KBM-7 (cell line): ENCODE measurements around the gene RANBP3L.
"Not testable (repeated sequence)": the region's sequence is repeated elsewhere in the genome, so short reads cannot be mapped to it uniquely, and the experiment has no call there.

Source experiments
- DNase-seq: peaks from one replicate; pipeline ENCODE4 v3.0.0-alpha.2; 2015
- in situ Hi-C: fragments of 300-500 bp; cut with MboI; formaldehyde crosslinking; loops from 2 replicates; pipeline ENCODE4 v1.14.3; 2020; ENCODE audit warnings: low sequenced_read_pairs, low pct_unique_long_range_greater_than_20kb, mixed read lengths

The RANBP3L gene

GRCh38 chr5:36217988-36218387, 83.7 kb downstream of the RANBP3L start:
- in situ Hi-C loops: no loop called here
- DNase-seq: no peak

GRCh38 chr5:36217567-36217966, 84.1 kb downstream of the RANBP3L start:
- no peak for DNase-seq
- in situ Hi-C loops: no loop called here

GRCh38 chr5:36215910-36216309, 85.8 kb downstream of the RANBP3L start:
- in situ Hi-C loops: no loop called here
- DNase-seq: no peak

- in situ Hi-C loops: no loop called here
- no peak for DNase-seq
Observed at GRCh38 chr5:36214436-36214835, 87.3 kb downstream of the RANBP3L start.

- in situ Hi-C loops: no loop called here
- DNase-seq: no peak
Observed at GRCh38 chr5:36209664-36210063, 92.0 kb downstream of the RANBP3L start.

- in situ Hi-C loops: no loop called here
- no peak for DNase-seq
Observed at GRCh38 chr5:36208786-36209185, 92.9 kb downstream of the RANBP3L start.

- in situ Hi-C loops: no loop called here
- DNase-seq: no peak
Observed at GRCh38 chr5:36206913-36207312, 94.8 kb downstream of the RANBP3L start.

- in situ Hi-C loops: no loop called here
- DNase-seq: no peak
Observed at GRCh38 chr5:36205329-36205728, 96.4 kb downstream of the RANBP3L start.

GRCh38 chr5:36202521-36202961, 99.2 kb downstream of the RANBP3L start:
- no peak for DNase-seq
- in situ Hi-C loops: no loop called here

GRCh38 chr5:36200513-36200912, 101.2 kb downstream of the RANBP3L start:
- in situ Hi-C loops: no loop called here
- DNase-seq: no peak

- in situ Hi-C loops: no loop called here
- no peak for DNase-seq
Observed at GRCh38 chr5:36199620-36200019, 102.1 kb downstream of the RANBP3L start.

- in situ Hi-C loops, DNase-seq: not testable (repeated sequence)
Observed at GRCh38 chr5:36198783-36199182, 102.9 kb downstream of the RANBP3L start.
